T-helper 9 cell (primary cell): ENCODE results near the gene HTR1A.

ENCODE experiments used
- DNase-seq: peaks from one replicate; pipeline ENCODE4 v3.0.0-alpha.2; 2020
- total RNA-seq, 2 donors: gene quantifications; one replicate each; lab custom pipeline; 2026; lab: John Stamatoyannopoulos, UW

HTR1A gene
- total RNA-seq = 0 reads per million in 2 donors

DNA sequence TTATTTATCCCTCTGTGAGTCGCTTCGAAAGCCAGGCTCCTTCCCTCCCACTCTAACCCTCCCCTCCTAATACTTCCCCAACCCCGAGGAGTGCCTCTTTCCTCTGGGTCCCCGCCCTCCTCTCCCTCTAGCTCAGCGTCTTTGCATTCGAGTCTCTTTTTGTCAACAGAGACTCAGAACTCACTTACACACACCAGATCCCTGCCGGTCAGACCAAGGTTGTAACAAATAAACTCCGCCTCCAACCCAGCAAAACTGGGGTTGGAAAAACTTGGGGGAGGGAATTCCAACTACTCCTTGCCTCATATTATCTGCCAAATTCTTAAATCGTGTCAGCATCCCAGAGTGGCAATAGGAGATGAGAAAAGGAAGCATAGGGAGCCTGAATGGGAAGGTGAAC is at the start of gene HTR1A:
Gene HTR1A, minus strand, starts transcription at position 167 of the 400 bp plus-strand sequence. CDS start 726 bp downstream, outside the sequence.
- no peak for DNase-seq

DNA sequence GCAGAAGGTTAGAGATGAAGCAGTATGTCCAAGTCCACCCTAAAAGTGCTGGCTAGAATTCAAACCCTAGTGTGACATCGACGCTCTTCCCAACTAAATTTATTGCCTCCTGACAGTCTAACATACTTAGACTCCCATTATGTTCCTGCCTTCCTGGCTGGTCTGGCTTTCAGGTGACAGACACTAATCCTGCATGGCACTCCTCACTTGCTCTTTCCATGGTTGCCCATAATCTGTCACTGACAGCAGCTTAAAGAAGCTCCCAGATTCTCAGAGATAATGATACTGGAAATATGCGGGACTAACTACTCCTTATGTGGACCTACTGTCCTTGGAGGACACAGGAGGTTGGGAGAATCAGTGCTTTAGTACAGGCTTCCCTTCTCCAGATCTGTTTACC is 41.7 kb upstream of the HTR1A start:
- no peak for DNase-seq

DNA sequence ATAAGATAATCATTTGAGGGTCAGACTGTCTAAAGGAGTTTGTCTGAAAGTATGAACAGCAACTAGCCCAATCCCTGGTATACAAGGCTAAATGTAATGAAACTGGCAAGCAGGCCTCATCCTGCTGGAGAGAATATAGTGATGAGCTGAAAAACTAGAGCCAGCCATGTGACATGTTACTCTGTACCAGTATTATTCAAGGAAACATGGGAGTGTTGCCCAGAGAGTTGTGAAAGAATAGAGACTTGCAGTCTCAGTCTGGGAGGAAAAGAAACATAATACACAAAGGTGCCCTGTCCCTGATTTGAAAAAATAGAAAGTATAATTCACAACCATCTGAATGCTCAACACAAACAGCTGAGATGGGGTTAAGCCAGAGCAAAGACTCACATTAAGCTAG is 37.9 kb upstream of the HTR1A start:
- no peak for DNase-seq

DNA sequence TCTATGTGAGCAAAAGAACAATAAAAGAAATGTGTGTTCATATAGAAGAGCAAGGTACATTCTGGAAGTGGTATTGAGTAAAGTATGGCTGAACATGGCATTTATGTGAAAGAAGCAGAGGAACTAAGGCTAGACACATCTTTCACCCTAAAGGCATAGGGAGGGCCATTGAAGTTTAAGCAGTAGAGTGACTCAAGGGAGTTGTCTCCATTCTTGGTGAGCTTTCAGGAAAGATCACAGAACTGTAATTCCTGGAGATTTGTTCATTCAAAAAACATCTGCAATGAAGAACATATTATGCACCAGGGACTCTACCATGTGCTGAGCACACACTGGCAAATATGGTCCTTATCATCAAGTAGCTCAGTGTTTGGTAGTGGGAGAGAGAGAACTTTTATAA is 24.8 kb upstream of the HTR1A start:
- DNase-seq = no peak

DNA sequence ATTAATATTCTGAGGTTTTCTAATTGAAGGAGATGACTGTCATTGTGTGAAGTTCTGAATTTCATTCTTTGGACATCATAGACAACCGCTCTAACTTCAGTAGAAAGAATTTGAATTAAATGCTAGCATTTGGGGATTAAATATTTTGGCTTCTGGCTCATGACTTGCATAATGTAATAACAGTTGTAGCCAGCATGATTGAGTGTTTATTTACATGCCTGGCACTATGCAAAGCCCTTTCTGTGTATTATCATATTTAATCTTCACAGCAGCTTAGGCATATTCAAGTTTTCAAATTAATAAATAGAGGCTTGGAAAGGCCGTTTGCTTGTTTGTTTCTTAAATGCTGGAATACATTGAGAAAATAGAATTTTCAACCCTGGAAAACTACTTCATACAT is 19.6 kb upstream of the HTR1A start:
- no peak for DNase-seq

- no peak for DNase-seq
Observed at GRCh38 chr5:63963926-63964325, 1.7 kb upstream of the HTR1A start.

DNA sequence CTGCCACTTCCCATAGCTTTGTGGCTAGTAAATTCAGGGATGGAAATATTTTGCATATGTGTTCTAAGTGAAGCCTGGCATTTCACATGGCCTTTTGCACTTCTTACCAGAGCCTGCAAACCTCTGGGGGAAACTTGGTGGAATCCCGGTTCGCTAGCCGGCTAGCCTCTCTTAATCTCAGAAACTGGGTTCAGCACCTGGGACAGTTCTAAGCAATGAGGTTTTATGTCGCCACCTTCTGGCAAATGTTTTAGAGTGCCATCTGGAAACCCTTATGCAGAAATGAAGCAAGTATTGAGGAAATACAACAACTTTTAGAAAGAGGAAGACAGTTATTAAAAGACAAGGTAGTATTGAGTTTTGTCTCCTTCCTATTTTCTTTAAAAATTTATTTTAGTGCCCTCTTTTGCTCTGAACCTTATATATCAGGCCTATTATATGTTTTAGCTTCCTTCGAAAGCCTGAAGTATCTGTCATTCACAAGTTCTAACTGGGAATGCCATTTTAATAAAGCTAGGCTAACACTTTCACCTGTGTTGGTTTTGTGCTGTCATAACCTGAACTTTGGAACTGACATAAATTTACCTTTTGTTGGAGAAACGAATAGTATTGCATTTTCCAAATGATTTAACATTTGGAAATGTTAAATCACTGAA is 963 bp upstream of the HTR1A start:
- DNase-seq = no peak

GRCh38 chr5:63961598-63962161 is 565 bp downstream of the HTR1A start:
- DNase-seq = no peak

GRCh38 chr5:63961125-63961597 is 1.1 kb downstream of the HTR1A start:
- no peak for DNase-seq

DNA sequence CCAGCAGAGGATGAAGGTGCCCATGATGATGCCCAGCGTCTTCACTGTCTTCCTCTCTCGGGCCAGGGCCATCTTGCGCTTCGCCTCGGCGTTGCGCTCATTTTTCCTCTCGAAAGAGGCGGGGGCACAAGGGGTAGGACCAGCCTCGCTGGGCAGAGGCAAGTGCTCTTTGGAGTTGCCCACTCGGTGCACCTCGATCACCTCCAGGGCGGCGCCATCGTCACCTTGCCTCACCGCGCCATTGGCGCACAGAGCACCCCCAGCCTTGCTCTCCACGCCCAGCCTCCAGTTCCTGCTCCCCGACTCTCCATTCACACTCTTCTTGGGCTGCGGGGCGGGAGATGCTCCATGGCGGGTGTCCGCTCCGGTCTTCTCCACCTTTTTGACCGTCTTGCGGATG is 1.6 kb downstream of the HTR1A start:
- no peak for DNase-seq

DNA sequence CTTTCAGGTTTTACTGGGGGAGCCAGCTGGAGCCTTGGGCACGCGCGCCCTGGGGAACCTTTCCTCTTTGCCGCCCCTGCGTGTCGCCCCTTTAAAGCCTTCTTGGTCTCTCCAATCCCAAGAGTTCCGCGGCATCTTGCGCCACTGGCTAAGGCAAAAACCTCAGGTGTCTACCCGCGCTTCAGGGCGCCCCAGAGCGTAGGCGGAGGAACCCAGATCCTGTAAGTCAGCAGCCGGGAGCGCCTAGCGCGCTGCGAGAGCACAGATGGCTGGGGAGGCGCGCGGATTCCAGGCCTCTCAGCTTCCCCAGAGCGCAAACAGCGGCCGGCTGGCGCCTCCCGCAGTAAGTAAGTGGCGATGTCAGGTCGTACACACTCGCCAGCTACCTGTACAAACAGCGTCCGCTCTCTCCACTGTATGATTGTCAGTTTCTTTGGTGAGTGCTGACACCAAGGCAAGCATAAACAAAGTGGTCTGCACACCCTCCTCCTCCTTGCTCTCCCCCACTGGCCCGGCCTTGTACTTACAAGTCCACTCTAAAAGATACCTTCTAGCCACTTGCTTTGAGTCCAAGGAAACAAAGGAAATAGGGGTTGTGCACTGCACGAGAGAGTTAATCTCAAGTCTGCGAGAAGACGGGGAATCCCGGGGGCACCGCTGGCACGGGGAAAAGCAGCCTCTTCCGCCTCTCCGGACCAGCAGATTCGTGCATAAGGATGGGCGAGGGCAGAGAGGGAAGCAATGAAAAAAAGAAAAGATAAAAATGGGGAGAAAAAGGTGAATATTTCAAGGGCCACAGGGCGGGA is 2.9 kb downstream of the HTR1A start:
- no peak for DNase-seq

DNA sequence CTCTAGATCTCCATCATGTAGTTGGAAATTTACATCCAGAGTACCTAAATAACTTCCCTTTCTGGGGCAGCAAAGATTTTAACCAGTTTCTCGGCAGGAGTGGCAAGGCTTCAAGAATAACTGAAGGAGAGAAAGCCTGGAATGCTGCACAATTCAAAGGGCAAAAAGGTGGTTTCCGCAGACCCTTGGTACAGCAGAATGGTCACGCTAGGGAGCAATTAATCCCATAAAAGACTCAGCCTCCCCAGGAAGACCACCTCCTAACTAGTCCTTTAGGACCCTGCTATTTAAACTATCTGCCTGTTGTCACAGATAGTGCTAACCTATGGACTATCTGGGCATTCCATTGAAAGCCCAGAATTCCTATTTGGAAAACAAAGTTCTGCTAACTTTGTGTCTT is 3.6 kb downstream of the HTR1A start:
- DNase-seq = no peak

- no peak for DNase-seq
Observed at GRCh38 chr5:63957617-63958016, 4.6 kb downstream of the HTR1A start.

GRCh38 chr5:63953217-63953616 is 9.0 kb downstream of the HTR1A start:
- DNase-seq = no peak

GRCh38 chr5:63935103-63935502 is 27.1 kb downstream of the HTR1A start:
- no peak for DNase-seq

GRCh38 chr5:63931836-63932235 is 30.4 kb downstream of the HTR1A start:
- DNase-seq = no peak

GRCh38 chr5:63928451-63928850 is 33.8 kb downstream of the HTR1A start:
- DNase-seq = no peak

GRCh38 chr5:63923914-63924313 is 38.3 kb downstream of the HTR1A start:
- DNase-seq = no peak

- no peak for DNase-seq
Observed at GRCh38 chr5:63919763-63920478, 42.3 kb downstream of the HTR1A start.

- no peak for DNase-seq
Observed at GRCh38 chr5:63916786-63917185, 45.5 kb downstream of the HTR1A start.

DNA sequence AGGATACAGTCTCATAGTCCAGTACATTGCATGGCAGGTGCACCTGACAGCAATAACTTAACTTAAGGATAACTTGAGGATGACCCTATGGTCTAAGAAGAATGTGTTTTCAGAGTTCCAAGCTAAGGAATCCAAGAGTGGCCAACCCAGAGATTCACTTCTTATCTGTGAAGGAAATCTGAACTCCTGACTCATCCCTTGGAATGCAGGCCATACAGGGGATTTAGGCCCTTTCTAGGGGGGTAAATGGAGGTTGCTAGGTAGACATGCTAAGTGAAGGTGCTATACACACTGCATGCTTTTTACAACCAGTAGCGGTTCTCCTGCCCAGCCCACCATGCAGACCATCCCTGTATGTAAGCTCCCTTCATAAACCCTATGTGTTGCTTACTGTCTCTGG is 50.4 kb downstream of the HTR1A start:
- DNase-seq = no peak
